ENCODE results near the gene DNER. TPM values are rescaled to one million over a fixed set of nuclear protein-coding genes. Genes with fewer than 3 reads are reported as not detected.
A peak's percentile ranks its signal among the peaks of the same experiment; 100 is the strongest.

The DNER gene
- total and polyA plus RNA-seq, 10 of the 15 experiments (the other 5 are each of a cell fraction or from before 2014, with no cell fraction given) = 0.04 to 0.08 (median 0.07) TPM; not detected in 7

GRCh38 chr2:229674830-229675530 is 39.4 kb downstream of the DNER start:
- TF ChIP-seq CEBPB (IDR thresholded peaks at IDR 0.05; ENCODE audit: borderline replicate concordance in 1 of 2, low read depth in 2 of 2, low read length in 2 of 2) (no peak), MYB (IDR thresholded peaks at IDR 0.05; ENCODE audit: borderline replicate concordance, low read depth, low read length) (no peak), SIN3A (IDR thresholded peaks at IDR 0.05; ENCODE audit: low read depth, low read length) (no peak), JUND (IDR thresholded peaks at IDR 0.05; ENCODE audit: low read depth, low read length) (no peak), SMAD1 (IDR thresholded peaks at IDR 0.05; ENCODE audit: low read depth, partially characterized antibody) (no peak), ZNF217 (IDR thresholded peaks at IDR 0.05) (no peak), SMARCA5 (IDR thresholded peaks at IDR 0.05) (no peak), ZNF384 (IDR thresholded peaks at IDR 0.05; ENCODE audit: borderline replicate concordance, low read depth, low read length) (no peak), TARDBP (IDR thresholded peaks at IDR 0.05; ENCODE audit: borderline replicate concordance) (no peak), SKIL (IDR thresholded peaks at IDR 0.05; ENCODE audit: low read depth, poor library complexity, severe bottlenecking) (no peak), SMC3 (IDR thresholded peaks at IDR 0.05; ENCODE audit: borderline replicate concordance, low read length) (no peak), ZBTB40 (IDR thresholded peaks at IDR 0.05; ENCODE audit: borderline replicate concordance) (no peak), KAT2A (conservative IDR thresholded peaks at IDR 0.05; ENCODE audit: control insufficient read depth, low read depth, low read length) (no peak), YBX1 (IDR thresholded peaks at IDR 0.05) (no peak), RAD21 (IDR thresholded peaks at IDR 0.05; ENCODE audit: insufficient read depth, low read depth, low read length) (no peak), IRF3 (IDR thresholded peaks at IDR 0.05) (no peak), ZZZ3 (IDR thresholded peaks at IDR 0.05; ENCODE audit: control insufficient read depth, insufficient read length, low read depth) (no peak), RAD51 (IDR thresholded peaks at IDR 0.05) (no peak)

More at GRCh38 chr2:229674830-229675530, 39.4 kb downstream of the DNER start:
- intact Hi-C loops (cut with micrococcal nuclease; ENCODE audit: unreplicated experiment) (no loop called here), in situ Hi-C loops (cut with MboI) (no loop called here)
- H3K27ac ChIP-seq (ENCODE audit: control insufficient read depth, insufficient read depth) = no peak overlapping the region
- H4K20me1 ChIP-seq (ENCODE audit: control insufficient read depth, insufficient read depth) = no peaks in the 10 kb centered on the region
- FAIRE-seq (peak; percentile 23), DNase-seq (ENCODE audit: low read depth, low spot score) (no peak), ATAC-seq (no peak)
- no peak overlapping the region for H3K4me2 ChIP-seq (ENCODE audit: control insufficient read depth, insufficient read depth)
- H3K9me3 ChIP-seq (replicated peaks; ENCODE audit: control insufficient read depth, insufficient read depth, low read length) = no peaks in the 10 kb centered on the region
- no TSS peak for BruUV-seq (replicated peaks)
- 38% methylated on average over 6 of the region's 6 CpGs for whole genome bisulfite sequencing (ENCODE audit: insufficient coverage, insufficient replicate concordance, low lambda C conversion rate, missing lambda C conversion rate)
- H2AFZ ChIP-seq (ENCODE audit: control insufficient read depth, low read depth, low read length) = no peak overlapping the region
- no peaks in the 10 kb centered on the region for H3K36me3 ChIP-seq (ENCODE audit: control insufficient read depth in 2 of 2, insufficient read depth in 2 of 2, low read length in 1 of 2)
- H3K9ac ChIP-seq (ENCODE audit: control insufficient read depth, insufficient read depth, low read length) = no peak overlapping the region
- SMC1A ChIA-PET (ENCODE audit: uncharacterized antibody, unreplicated experiment) = no interaction called here
- H3K4me1 ChIP-seq (ENCODE audit: control insufficient read depth, insufficient read depth, low read length) = no peaks in the 10 kb centered on the region
- POLR2A ChIA-PET = no interaction called here
- H3K79me2 ChIP-seq (ENCODE audit: control insufficient read depth, insufficient read depth, low read length) = no peaks in the 10 kb centered on the region
- H3K4me3 ChIP-seq = no peak overlapping the region
- CTCF ChIA-PET = no interaction called here
- RAD21 ChIA-PET (ENCODE audit: unreplicated experiment) = no interaction called here
- H3K27me3 ChIP-seq (replicated peaks in 1 of 2; ENCODE audit: control insufficient read depth in 2 of 2, insufficient read depth in 2 of 2, low read length in 1 of 2) = peaks cover 0 to 2% of the 10 kb centered on the region in 2 experiments; a peak in 3 of 4 replicates
